ENCODE measurements around the gene THOC3.
"Not testable (repeated sequence)": the region's sequence is repeated elsewhere in the genome, so short reads cannot be mapped to it uniquely, and the experiment has no call there.

Gene THOC3

DNA sequence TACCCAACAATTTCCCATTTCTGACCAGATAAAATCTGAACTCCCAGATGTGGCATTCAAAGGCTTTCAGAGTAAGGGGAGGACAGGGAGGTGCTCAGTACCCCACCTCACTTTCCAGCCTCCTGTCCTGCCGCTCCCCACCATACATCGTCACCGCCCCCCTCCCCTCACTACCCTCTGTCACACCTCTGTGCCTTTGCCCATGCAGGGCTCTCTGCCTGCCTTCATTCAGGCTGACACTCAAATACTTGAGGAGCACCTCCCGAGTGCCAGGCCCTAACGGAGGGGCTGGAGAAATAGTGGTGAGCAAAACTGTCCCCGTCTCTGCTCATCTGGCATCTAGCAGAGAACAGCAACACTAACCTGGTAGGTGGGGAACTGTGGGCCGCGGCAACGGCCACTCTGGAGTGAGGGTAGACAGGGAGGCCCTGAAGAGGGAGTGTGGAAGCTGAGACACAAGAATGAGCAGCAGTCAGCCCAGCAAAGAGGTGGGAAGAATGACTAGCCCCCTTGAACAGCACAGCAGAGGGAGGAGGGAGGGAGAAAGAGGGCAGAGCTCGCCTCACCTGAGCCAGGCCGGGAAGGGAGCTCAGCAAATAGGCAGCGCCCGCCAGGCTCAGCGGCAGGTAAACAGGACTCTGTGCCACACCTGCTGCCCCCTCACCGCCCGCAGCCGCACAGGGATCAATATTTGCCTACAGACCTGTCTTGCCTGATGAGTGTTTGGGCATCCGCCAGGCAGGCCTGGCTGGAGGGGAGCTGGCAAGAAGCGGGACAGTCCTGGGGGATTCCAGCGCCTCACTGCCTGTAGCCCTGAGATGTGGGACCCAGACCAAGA lies 54.1 kb downstream of the THOC3 start:
- not testable (repeated sequence) for H3K9me3 Mint-ChIP-seq, H3K27me3 Mint-ChIP-seq, H3K27ac Mint-ChIP-seq, H3K4me3 Mint-ChIP-seq
- Mint-ChIP-seq H3K4me1 (ENCODE audit: low read depth) (peaks cover 11% of the 10 kb centered on the region), H3K36me3 (ENCODE audit: low read depth) (peaks cover 12% of the 10 kb centered on the region)

DNA sequence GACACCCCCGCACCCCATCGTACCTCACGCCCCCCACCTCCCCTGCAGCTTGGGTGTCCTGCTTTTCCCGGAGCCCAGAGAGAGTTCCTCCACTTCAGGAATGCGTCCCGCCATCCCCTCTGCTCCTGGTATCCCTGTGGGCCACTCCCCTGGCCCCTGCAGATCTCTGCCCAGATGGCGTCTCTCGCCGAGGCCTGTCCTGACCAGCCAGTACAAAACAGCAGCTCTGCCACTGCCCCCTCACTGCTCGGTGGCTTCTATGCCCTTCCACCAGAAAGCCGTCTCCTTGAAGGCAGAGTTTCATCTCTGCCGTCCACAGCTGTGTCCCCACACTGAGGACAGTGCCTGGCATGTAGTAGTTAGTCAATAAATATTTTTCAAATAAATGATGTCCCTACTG lies 58.0 kb downstream of the THOC3 start:
- not testable (repeated sequence) for H3K27ac Mint-ChIP-seq

More for the DNA sequence above, 58.0 kb downstream of the THOC3 start:
- H3K27me3 Mint-ChIP-seq; H3K4me1 Mint-ChIP-seq (ENCODE audit: low read depth); H3K9me3 Mint-ChIP-seq; H3K36me3 Mint-ChIP-seq (ENCODE audit: low read depth); H3K4me3 Mint-ChIP-seq: not testable (repeated sequence)
